ENCODE measurements around the gene MMP28. TPM values are rescaled to one million over a fixed set of nuclear protein-coding genes. Genes with fewer than 3 reads are reported as not detected.
A peak's percentile ranks its signal among the peaks of the same experiment; 100 is the strongest.

The MMP28 gene
- total RNA-seq, 2 donors from 2014 or later: 8.3 to 15.2 TPM

DNA sequence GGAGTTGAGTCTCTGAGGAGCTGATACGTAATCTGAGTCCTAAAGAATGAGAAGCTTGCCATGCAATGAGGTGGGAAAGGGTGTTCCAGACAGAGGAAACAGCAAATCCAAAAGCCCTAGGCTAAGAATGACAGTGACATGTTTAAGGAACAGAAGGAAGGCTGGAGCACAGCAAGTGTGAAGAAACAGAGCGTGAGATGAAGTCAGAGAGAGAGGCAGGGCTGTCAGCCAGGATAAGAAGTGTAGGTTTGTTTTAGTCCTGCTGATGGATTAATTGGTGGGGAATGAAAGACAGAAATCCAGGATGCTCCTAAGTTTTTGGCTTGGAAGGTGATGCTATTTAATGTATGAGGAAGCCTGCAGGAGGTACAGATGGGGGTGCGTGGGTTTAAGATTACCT lies 14.5 kb downstream of the MMP28 start:
- TF ChIP-seq, protein P1, sequence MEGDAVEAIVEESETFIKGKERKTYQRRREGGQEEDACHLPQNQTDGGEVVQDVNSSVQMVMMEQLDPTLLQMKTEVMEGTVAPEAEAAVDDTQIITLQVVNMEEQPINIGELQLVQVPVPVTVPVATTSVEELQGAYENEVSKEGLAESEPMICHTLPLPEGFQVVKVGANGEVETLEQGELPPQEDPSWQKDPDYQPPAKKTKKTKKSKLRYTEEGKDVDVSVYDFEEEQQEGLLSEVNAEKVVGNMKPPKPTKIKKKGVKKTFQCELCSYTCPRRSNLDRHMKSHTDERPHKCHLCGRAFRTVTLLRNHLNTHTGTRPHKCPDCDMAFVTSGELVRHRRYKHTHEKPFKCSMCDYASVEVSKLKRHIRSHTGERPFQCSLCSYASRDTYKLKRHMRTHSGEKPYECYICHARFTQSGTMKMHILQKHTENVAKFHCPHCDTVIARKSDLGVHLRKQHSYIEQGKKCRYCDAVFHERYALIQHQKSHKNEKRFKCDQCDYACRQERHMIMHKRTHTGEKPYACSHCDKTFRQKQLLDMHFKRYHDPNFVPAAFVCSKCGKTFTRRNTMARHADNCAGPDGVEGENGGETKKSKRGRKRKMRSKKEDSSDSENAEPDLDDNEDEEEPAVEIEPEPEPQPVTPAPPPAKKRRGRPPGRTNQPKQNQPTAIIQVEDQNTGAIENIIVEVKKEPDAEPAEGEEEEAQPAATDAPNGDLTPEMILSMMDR (IDR thresholded peaks at IDR 0.05): no peak
- no peak for TF ChIP-seq POLR2A (IDR thresholded peaks at IDR 0.05)
- peaks cover 26% of the 10 kb centered on the region for H3K4me1 ChIP-seq
- ATAC-seq: no peak

DNA sequence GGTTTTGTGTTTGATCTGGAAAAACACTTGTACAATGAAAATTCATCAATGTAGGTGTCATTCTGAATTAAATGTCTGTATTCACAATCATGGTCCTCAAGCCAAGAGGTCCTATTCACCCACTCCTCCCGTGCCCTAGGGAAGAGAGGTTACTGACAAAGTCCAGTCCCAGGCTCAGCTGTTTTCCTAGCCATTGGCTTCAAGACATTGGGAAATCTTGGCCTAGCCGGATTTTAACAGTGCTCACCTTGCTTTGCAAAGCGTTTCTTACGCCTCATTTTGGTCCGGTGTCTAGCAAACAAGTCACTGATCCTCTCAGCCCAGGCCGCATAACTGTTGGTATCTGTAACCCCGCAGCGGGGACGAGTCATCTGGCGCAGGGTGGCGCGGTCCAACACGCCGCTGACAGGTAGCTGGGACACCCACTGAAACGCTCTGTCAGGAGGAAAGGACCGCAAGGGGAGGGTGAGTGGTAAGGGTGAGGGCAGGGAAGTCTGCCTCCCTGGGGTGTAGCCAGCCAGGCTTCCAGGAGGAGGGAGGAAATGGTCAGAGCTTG lies 16.7 kb downstream of the MMP28 start:
- 84 to 90% methylated on average over 16 of the region's 16 CpGs for whole genome bisulfite sequencing, 2 donors
- H3K9me3 ChIP-seq: no peaks in the 10 kb centered on the region
- DNase-seq: no peak
- no peak overlapping the region for H3K27ac ChIP-seq
- no peak overlapping the region for H3K4me3 ChIP-seq
- H3K4me1 ChIP-seq: peaks cover 23% of the 10 kb centered on the region
- TF ChIP-seq, protein P1 (IDR thresholded peaks at IDR 0.05): no peak
- TF ChIP-seq POLR2A (IDR thresholded peaks at IDR 0.05): no peak
- no peaks in the 10 kb centered on the region for H3K36me3 ChIP-seq (replicated peaks in 1 of 2; ENCODE audit: insufficient read depth in 1 of 2, low read depth in 2 of 2)
- no peaks in the 10 kb centered on the region for H3K27me3 ChIP-seq
- intact Hi-C loops (cut with DNase I): no loop called here
- ATAC-seq: no peak

More for the DNA sequence above, 14.5 kb downstream of the MMP28 start:
- H3K27ac ChIP-seq: no peak overlapping the region
- H3K27me3 ChIP-seq: no peaks in the 10 kb centered on the region
- H3K36me3 ChIP-seq (replicated peaks in 1 of 2; ENCODE audit: insufficient read depth in 1 of 2, low read depth in 2 of 2): no peaks in the 10 kb centered on the region
- H3K9me3 ChIP-seq: no peaks in the 10 kb centered on the region
- WGBS, 2 donors: 71 to 83% methylated on average over 3 of the region's 3 CpGs
- no peak overlapping the region for H3K4me3 ChIP-seq
- intact Hi-C loops (cut with DNase I): no loop called here
- DNase-seq: no peak

DNA sequence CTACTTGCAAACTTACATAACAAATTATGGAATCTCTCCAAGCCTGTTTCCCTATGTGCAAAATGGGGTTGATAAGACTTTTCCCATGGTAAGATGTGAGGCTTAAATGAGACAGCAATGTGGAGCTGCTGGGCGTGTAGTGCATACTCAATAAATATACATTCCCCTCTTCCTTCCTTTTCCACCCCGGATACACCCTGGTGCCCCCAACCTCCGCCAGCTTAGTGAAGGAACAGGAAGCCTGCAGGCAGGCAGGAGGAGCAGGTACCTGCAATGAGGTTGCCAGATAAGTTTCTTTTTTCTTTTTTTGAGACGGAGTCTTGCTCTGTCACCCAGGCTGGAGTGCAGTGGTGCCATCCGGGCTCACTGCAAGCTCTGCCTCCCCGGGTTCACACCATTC lies 19.9 kb downstream of the MMP28 start:
- ATAC-seq (no peak), DNase-seq (no peak)
- 53 to 66% methylated on average over 6 of the region's 6 CpGs for WGBS, 2 donors
- no peaks in the 10 kb centered on the region for H3K9me3 ChIP-seq
- no peaks in the 10 kb centered on the region for H3K27me3 ChIP-seq
- peaks cover 9% of the 10 kb centered on the region for H3K4me1 ChIP-seq
- no peak overlapping the region for H3K27ac ChIP-seq
- intact Hi-C loops (cut with DNase I): no loop called here
- H3K4me3 ChIP-seq: no peak overlapping the region
- TF ChIP-seq POLR2A (IDR thresholded peaks at IDR 0.05): no peak
- TF ChIP-seq, protein P1 (IDR thresholded peaks at IDR 0.05): no peak
- no peaks in the 10 kb centered on the region for H3K36me3 ChIP-seq (replicated peaks in 1 of 2; ENCODE audit: insufficient read depth in 1 of 2, low read depth in 2 of 2)

DNA sequence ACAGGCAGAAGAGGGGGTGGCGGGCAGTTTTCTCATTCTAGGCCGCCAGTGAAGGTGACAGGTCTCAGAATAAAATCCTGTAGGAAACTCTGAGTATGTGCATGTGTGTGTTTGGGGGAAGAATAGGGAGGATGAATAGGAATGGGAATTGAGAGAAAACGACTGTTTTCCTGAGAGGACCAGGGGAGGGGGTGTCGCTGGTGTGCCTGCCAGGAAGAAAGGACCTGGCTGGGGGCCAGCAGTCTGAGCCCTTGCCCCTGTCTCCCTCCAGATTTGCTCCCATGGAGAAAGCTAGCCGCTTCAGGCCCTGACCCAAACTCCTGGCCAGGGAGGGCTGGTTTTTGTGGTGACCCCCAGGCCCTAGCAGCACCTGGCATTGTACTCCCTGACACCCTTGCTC lies 20.4 kb downstream of the MMP28 start:
- Histone ChIP-seq H3K4me1 (peaks cover 9% of the 10 kb centered on the region), H3K27ac (no peak overlapping the region), H3K9me3 (no peaks in the 10 kb centered on the region), H3K27me3 (no peaks in the 10 kb centered on the region), H3K36me3 (replicated peaks in 1 of 2; ENCODE audit: insufficient read depth in 1 of 2, low read depth in 2 of 2) (no peaks in the 10 kb centered on the region), H3K4me3 (no peak overlapping the region)
- intact Hi-C loops (cut with DNase I): no loop called here
- ATAC-seq (no peak), DNase-seq (no peak)
- TF ChIP-seq, protein P1 (IDR thresholded peaks at IDR 0.05): no peak
- no peak for TF ChIP-seq POLR2A (IDR thresholded peaks at IDR 0.05)
- WGBS, 2 donors: 73 to 75% methylated on average over 5 of the region's 5 CpGs

DNA sequence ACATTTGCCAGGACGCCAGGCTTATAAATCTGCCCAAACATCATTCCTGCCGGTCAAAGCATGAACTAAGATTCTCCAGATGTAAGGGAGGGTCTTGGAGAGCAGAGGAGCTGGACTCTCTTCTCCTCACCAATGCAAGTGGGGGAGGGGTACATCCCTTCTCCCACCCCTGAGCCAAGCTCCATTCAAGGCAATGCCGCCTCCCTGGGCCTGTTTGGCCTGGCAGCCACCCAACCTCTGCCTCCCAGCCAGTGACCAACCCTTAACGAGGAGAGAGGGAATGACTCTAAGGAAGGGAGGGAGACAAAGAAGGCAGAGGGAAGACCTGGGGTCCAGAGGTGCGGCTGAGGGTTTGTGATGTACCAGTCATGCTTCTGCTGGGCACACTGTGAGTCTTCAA lies 20.9 kb downstream of the MMP28 start:
- Histone ChIP-seq H3K27ac (no peak overlapping the region), H3K4me1 (peaks cover 9% of the 10 kb centered on the region), H3K27me3 (no peaks in the 10 kb centered on the region), H3K4me3 (no peak overlapping the region), H3K9me3 (no peaks in the 10 kb centered on the region), H3K36me3 (replicated peaks in 1 of 2; ENCODE audit: insufficient read depth in 1 of 2, low read depth in 2 of 2) (no peaks in the 10 kb centered on the region)
- ATAC-seq: no peak
- peak in 2 of 4 donors; percentile 46 to 52 for DNase-seq
- intact Hi-C loops (cut with DNase I): no loop called here
- 43 to 57% methylated on average over 4 to 5 of the region's 5 CpGs for WGBS, 2 donors
- no peak for TF ChIP-seq POLR2A (IDR thresholded peaks at IDR 0.05)

All from body of pancreas (tissue), 4 donors.